OCI-LY1 (cell line): ENCODE results near the gene TRAPPC3L.

Experiments
- CTCF ChIP-seq: fragments of 200-600 bp; sonication (generic), shearing (Covaris generic); IDR thresholded peaks from 2 replicates; pipeline ENCODE4 v1.5.1; 2017; ENCODE audit warnings: mild to moderate bottlenecking, antibody characterized with exemption, low read length, moderate library complexity, mixed read lengths
- EZH2 ChIP-seq: fragments of 200-600 bp; sonication (generic), shearing (Covaris generic); IDR thresholded peaks from 2 replicates; pipeline ENCODE4 v1.8.0; 2017; ENCODE audit warnings: borderline replicate concordance, mixed run types, mild to moderate bottlenecking, antibody characterized with exemption, low read length, moderate library complexity, mixed read lengths

- TF ChIP-seq CTCF (no peak), EZH2 (no peak)
These were observed 18.3 kb upstream of the TRAPPC3L start for GRCh38 chr6:116563830-116564229.
